Astrocyte of the hippocampus (primary cell): ENCODE results near the gene KDM4C.
"Not testable (repeated sequence)": the region's sequence is repeated elsewhere in the genome, so short reads cannot be mapped to it uniquely, and the experiment has no call there.

Source experiments
- DNase-seq: peaks from one replicate; pipeline ENCODE4 v3.0.0; 2011; ENCODE audit warnings: low read depth, low spot score

The KDM4C gene

DNA sequence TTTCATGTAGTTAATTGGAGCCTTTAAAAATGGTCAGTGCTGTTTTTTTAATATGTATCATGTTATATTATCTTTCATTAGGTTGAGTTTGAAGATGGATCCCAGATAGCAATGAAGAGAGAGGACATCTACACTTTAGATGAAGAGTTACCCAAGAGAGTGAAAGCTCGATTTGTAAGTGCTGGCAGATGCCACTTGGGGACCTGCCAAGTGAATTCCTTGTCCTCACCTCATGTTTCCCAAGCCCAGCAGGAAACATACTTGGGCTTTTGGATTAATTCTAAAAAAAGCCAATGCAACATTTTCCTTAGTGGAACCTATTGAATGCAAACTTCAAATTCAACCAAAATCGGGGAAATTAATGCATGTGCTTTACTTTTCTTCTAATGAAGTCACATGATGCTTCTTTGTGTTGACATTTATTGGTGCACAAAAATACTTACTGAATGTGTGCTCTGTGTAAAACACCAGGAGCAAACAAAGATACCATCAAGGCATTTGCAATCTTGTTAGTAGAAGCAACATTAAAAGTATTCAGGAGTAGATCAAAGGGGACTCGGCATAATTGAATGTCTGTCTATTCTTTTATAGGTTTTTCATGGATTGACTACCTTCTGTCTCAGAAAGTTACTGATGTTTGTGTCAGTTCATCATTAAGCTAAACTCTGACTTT lies 412.1 kb downstream of the KDM4C start:
- DNase-seq, result peak; percentile 46

DNA sequence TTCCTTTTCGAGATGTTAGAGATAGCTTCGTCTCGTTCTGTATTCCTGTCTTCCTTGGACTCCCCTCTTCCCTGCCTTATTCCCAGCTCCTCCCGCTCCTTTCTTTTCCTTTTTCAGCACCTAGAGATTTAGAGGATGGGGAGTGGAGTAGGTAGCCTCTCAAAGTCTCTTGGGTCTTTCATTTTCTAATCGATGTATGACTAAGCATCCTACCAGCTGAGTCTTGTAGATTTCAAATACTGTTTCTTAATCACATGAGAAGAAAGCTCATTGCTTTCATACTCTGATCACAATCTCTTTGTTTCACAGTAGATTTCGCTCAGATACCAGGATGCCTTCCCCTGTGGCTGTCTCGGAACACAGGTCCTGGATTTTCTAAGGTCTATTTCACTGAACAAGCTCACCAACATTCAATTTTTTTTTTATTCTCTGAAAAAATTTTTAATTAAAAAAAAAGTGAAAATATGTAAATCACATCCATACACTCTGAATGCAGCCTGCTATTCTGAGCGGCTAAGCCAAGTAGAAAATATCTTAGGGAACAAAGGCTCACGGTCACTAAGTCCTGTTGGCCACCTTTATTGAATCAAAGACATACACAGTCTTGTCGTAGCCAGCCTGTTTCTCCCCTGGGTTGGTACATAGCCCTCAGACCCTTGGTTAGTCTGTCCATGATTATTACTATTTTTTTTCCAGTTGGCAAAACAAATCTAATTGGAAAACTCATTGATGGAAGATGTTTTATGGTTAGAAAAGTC lies 413.8 kb downstream of the KDM4C start:
- DNase-seq, result no peak

DNA sequence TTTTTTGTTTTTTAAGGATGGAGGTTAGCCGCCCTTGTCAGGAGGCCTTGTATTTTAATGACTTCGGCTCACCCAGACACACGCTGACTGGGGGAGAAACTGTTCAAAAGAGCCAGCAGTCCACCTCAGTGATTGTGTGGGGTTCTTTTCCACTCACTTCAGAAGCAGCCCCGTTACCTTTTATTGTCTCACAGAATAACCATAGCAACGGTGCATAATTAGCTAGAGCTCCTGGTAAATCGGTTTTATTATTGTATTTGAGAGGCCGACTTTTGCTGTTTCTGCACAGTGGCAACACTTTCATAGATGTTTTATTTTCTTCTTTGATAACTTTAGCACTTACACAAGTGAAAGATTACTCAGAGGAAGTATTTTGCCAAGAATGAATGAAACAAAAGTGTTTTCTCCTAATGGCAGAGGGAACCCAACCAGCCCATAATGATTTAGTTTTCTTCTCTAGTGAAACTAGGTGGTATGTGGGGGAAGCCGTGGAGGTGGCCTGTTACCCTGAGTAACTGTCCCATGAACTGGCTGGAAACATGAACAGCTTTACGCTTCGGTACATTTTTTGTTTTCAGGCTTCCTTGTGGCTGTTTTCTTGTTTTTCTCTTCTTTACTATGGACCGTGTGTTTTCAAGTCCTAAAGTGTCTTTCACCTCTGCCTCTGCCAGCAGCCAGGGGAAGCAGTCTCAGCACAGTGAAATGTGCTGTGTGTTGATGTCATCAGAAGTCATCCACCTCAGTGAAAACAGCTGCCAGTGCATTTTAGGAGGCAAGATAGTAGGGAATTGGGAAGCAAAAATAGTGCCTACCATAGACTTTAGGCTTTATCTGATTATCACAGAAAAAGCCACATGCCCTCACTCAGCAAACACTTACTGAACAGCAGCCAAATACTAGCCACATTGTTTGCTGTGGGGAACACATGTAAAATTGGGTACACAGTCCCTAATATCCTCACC lies 414.7 kb downstream of the KDM4C start:
- peak; percentile 57 for DNase-seq

DNA sequence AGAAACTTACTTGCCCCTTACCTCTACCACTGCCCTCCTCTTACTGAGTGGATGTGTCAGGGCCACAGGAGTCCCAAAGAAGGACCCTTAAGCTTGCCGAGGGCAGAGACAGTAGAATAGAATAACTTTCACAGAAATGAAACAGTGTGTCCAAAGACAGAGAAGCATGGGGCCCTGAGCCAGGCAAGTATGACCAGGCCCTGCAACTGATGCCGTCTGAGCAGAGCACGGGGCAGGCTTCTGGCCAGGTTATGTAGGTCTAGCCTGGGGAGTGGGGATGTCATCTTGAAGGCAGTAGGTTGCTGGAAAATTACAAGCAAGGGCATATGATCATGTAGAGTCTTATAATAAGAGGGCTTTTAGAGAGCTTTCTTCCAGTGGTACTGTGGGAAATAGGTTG lies 415.4 kb downstream of the KDM4C start:
- no peak for DNase-seq

DNA sequence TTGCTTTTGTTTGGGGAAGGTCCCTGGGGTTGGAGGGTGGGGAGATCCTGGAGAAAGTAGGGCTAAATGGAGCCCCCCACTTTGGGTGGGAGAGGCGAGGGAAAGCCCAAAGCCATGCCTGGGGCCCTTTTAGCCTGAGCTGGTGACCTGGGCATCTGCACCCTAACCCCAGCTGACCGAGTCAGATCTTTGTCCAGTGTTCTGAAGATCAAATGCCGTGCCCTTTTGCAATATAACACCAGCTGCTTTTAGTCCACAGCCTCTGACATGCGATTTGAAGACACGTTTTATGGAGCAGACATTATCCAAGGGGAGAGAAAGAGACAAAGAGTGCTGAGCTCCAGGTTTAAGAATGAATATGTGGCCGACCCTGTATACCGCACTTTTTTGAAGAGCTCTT lies 416.5 kb downstream of the KDM4C start:
- DNase-seq, result no peak

DNA sequence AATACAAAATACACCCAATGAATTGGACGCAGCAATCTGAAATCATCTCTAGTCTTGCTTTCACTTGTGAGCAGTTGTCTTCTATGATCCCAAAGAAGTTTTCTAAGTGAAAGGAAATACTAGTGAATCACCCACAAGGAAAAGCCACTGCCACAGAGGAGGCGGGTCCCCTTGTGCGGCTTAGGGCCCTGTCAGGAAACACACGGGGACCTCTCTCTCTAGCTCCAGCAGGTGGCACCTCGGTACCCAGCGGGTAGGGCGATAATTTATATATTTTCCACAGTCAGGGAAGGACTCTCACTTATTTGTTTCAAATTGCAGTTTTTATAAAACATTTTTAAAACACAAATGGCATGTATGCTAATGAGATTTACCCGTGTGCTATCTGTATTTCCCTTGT lies 417.1 kb downstream of the KDM4C start:
- no peak for DNase-seq

DNA sequence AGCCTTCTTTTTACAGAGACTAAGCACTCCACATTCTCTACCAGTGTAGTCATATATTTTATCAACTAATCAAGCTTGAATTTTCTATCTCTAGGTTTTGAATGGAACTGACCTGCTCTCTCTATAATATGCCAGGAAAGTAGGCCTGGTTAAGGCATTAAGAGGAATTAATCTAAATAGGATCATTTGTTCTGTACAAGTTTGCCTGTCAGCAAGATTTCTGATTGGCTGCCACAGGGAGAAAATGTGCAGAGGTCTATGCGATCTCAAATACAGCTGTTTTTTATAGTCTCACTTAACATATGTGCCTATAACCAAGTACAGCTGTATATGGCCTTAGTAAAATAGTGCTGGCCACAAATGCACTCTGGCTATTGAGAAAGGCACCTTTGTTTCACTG lies 418.8 kb downstream of the KDM4C start:
- DNase-seq, result peak; percentile 47

DNA sequence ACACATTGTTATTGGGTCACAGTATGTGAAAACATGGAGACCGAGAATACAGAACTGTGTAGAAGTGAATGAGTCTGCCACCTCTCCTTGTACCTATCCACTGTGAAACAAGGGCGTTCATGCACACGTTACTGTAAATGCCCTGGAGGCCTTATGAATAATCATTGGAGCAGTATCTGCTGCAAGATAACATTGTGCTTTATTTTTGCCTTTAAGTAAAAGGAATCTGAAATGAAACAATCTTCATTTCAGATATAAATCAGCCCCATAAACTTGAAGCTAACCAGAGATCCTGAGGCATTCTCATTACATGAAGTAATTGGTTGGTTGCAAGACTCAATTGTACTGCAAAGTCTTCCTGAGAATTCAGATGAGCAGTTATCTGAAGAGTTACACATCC lies 419.6 kb downstream of the KDM4C start:
- DNase-seq, result no peak

DNA sequence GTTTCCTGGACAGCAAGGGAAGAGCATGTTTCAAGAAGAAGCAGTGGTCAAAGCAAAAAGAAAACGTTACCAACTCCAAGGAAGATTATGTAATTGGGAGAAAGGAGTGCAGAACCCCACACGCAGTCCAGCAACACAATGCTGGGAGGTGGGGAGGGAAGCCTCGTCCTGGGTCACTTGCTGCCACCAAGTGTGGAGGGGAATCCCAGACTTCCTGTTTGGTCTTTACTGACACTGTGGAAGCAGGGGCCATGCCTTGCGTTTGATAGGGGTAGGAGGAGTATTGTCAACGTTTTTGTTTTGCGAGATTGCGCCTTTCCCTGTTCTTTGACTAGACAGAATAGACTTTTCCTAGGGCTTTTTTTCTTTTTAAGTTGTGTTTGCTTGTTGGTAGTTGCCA lies 421.0 kb downstream of the KDM4C start:
- no peak for DNase-seq

DNA sequence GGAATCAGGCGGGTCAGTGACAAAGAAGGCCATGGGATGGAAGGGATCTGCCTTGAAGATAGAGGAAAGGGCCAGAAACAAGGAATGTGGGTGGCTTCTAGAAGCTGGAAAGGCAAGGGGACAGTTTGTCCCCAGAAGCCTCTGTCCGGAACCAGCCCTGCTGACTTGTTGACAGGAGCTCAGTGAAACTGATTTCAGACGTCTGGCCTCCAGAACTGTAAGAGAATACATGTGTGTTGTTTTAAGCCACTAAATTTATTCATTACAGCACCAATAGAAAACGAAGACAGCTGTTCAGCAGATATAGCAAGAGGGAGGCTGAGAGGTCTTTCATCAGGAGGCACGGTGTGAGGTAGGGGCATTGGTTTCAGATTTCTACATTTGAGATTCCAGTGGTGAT lies 422.5 kb downstream of the KDM4C start:
- no peak for DNase-seq

DNA sequence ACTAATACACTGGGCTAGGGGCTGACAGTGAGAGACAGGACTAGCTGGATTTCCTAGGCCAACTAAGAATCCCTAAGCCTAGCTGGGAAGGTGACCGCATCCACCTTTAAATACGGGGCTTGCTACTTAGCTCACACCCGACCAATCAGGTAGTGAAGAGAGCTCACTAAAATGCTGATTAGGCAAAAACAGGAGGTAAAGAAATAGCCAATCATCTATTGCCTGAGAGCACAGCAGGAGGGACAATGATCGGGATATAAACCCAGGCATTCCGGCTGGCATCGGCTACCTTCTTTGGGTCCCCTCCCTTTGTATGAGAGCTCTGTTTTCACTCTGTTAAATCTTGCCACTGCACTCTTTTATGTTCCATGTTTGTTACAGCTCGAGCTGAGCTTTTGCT lies 425.4 kb downstream of the KDM4C start:
- not testable (repeated sequence) for DNase-seq

DNA sequence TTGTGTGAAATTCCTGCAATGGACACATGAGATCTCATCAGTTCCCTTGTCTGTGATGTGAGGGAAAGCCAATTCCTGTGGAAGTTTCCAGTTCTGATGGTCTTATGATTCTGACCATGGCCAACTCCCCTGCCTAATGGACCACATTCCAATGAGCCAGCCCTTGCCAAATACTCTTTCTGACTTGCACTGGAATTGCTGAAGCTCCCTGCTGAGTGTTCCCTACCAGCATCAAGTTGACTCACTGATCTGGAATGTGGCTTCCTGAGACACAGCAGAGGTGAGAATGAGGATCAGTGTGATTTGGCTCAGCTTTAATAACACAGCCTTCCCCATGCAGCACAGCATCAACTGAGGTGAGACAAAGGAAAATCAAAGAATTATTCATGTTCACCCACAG lies 427.8 kb downstream of the KDM4C start:
- peak; percentile 97 for DNase-seq

DNA sequence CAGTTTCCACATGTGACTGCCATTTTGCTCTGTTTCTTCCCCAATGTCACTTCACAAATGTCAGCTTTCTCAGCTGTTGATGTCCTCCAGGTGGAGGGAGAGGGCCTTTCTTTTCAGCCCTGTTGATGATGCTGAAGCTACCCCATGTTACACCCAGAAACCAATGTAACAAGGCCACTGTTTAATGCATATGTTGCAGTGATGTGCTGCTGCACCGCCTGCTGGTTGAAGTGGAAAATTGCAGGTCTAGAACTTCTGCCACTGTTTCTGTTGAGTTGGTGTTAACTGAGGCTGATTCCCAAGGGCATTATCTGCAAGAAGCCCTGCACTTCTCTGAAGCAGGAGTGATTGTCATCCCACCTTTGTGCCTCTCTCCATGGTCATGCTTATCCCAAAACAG lies 428.4 kb downstream of the KDM4C start:
- peak; percentile 64 for DNase-seq

DNA sequence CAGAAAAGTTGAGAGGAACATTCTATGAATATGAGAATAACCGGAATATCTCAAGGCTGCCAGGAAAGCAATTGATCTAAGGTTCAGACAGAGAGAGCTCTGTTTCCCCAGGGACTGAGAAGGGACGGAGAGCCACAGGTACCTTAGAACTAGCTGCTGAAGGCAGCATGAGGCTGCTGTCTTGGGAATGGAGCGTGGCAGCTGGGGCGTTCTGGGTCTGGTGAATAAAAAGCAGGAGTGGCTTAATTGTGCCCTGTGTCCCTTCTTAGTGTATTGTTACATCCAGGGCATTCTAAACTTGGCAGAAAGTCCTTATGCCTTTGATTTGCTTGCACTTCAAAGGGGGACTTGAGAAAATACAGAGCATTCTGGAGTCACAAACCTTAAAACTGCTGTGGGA lies 434.5 kb downstream of the KDM4C start:
- no peak for DNase-seq

DNA sequence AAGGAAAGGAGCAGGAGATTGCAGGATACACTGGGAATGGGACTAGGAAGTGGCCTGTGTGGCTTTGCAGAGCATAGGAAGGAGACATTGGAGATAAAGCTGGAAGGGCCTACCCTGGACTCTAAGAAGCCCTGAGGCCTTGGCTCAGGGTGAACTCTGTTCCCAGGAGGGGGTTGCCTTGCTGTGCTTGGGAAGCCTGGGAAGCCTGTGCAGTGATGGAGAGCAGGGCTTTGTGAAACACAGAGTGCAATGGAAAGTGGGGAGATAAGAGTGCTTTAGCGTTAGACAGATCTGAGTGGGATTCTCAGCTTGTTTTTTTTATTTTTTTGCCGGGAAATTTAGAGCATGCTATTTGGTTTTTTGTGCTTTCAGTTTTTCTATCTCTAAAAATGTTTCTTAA lies 437.8 kb downstream of the KDM4C start:
- DNase-seq, result no peak

DNA sequence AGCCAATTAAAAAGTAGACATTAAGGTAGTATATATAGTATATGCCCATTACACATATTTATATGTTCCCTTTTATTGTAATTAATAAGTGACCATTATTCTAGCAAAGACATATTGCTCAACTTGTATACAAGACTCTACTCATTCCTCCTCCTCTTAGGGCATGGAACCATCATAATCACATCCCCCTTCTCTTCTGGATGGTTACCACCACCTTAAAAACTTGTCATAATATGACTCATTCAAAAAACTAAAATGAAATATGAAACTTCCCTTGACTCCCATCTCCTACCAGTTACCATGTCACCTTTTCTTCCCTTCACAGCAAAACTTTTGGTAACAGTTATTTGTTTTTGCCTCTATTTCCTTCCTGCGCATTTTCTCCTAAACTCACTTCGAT lies 438.7 kb downstream of the KDM4C start:
- DNase-seq, result no peak

DNA sequence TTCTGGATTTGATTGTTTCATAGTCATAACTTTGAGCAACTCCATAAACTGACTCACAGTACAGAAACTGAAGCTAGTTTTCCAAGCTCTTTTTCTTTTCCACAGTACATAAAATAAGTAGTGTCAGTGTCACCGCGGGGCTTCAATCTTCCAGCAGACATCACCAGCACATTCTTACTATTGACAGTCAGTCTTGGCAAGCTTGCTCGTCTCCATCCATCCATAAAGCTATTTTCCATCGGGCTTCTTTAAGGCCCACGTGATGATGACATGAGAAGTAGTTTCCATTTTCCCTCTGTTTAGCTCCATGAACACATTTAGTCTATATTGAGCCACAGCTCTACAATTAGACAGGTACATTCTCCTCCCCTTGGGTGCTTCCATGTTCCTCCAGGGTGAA lies 443.4 kb downstream of the KDM4C start:
- no peak for DNase-seq

DNA sequence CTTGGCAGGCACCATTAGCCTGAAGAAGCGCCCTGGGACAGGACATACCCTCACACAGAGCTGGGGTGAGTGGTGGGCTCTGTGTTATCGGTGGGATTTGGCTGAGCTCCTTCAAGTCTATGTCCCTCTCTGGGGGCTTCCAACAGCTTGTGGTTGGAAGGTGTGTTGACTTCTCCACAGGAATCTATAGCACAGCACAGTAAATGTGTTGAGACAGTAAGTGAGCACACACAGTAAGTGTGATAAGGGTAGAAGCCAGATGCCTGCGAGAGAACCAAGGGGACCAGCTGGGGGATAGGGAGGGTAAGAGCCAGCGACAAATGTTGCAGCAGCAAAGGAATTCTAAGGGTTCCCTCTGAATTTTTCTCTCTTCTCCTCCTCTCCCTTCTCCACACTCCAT lies 448.0 kb downstream of the KDM4C start:
- DNase-seq, result no peak

DNA sequence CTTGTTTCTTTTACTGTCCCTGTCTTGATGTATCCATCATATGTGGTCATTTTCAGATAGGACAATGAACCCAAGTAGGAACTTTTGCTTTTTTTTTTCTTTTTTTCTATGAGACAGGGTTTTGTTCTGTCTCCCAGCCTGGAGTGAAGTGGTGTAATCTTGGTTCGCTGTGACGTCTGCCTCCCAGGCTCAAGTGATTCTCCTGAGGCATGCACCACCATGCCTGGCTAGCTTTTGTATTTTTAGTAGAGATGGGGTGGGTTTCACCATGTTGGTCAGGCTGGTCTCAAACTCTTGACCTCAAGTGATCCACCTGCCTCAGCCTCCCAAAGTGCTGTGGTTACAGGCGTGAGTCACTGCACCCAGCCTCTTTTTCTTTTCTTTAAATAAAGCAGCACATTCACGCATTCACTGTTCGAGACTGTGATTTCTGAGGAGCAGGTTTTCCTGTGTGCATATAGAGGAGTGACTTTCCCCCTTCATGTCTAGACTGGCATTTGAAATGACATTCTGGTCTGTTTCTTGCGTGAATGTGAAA lies 448.5 kb downstream of the KDM4C start:
- DNase-seq, result no peak

DNA sequence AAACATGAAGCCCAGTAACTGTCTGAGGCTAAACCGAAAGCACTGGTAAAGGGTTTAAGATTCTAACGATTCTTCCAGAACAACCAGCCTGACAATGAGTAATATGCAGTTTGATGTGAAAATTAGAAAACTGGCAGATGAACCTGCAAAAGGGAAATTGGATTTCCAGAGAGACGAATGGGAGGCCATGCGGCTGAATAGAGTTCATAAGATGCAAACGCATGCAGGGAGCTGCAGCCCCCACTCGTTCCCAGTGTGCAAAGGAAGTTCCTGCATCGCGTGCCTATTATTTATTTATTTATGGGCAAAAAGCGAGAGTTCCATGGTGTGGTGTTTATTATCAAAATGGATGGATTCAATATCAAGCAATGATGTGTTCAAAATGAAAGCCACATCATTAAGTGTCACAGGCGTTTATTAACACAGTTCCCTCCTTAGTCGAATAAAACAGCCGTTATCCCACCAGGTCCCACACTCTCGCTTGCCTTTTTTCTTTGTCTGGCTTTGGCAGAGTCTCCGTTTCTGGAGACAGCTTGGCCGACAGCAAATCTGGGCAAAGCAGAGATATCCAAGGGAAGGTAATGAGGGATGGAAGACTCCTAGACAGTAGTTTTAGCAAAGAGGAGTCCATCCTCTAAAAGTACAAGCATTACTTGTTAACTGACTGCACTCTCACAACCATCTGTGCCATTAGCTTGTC lies 451.4 kb downstream of the KDM4C start:
- DNase-seq, result peak; percentile 24

DNA sequence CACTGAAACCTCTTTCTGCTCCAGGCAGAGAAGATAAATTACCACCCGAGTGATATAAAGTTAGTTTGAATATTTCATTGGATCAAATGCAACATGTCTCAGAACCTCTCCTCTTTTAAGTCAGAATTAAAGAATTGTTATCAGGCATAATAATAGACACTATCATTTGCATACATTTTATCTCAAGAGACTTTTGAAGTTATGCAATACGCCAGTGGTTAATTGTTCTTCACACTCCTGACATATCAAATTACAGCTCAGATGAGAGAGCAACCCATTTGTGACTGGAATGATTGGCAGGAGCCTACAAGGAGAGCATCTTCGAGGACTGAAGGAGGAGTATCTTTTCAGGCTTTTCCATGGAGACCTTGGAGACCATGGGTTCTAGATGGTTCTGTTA lies 452.2 kb downstream of the KDM4C start:
- no peak for DNase-seq
